HCEC 1CT (cell line): ENCODE measurements around the gene DYNC1I1.

ENCODE experiments used
- DNase-seq: peaks from one replicate; pipeline ENCODE4 v3.0.0-alpha.2; 2017

DYNC1I1 gene

GRCh38 chr7:96090756-96091155 is 318.4 kb downstream of the DYNC1I1 start:
- no peak for DNase-seq

GRCh38 chr7:96093435-96093834 is 321.1 kb downstream of the DYNC1I1 start:
- DNase-seq, result peak; percentile 81

- peak; percentile 46 for DNase-seq
These were observed 325.5 kb downstream of the DYNC1I1 start for GRCh38 chr7:96097835-96098234.

- DNase-seq, result no peak
These were observed 328.4 kb downstream of the DYNC1I1 start for GRCh38 chr7:96100737-96101136.

- DNase-seq, result no peak
These were observed 329.9 kb downstream of the DYNC1I1 start for GRCh38 chr7:96102096-96102811.

GRCh38 chr7:96104984-96105383 is 332.6 kb downstream of the DYNC1I1 start:
- no peak for DNase-seq

GRCh38 chr7:96111405-96111804 is 339.1 kb downstream of the DYNC1I1 start:
- DNase-seq, result no peak

- no peak for DNase-seq
These were observed 341.8 kb downstream of the DYNC1I1 start for GRCh38 chr7:96114190-96114589.

GRCh38 chr7:96116173-96116572 is 343.8 kb downstream of the DYNC1I1 start:
- no peak for DNase-seq

GRCh38 chr7:96118449-96119001 is 346.2 kb downstream of the DYNC1I1 start:
- no peak for DNase-seq

- DNase-seq, result no peak
These were observed 348.3 kb downstream of the DYNC1I1 start for GRCh38 chr7:96120445-96121225.

GRCh38 chr7:96121752-96122151 is 349.4 kb downstream of the DYNC1I1 start:
- DNase-seq, result no peak

GRCh38 chr7:96122746-96123145 is 350.4 kb downstream of the DYNC1I1 start:
- DNase-seq, result no peak

GRCh38 chr7:96126382-96126781 is 354.0 kb downstream of the DYNC1I1 start:
- no peak for DNase-seq

- no peak for DNase-seq
These were observed 355.4 kb downstream of the DYNC1I1 start for GRCh38 chr7:96127746-96128145.

- DNase-seq, result no peak
These were observed 359.2 kb downstream of the DYNC1I1 start for GRCh38 chr7:96131525-96131924.

- DNase-seq, result no peak
These were observed 362.9 kb downstream of the DYNC1I1 start for GRCh38 chr7:96135241-96135640.

- DNase-seq, result no peak
These were observed 364.4 kb downstream of the DYNC1I1 start for GRCh38 chr7:96136600-96137239.

GRCh38 chr7:96143495-96144259 is 371.3 kb downstream of the DYNC1I1 start:
- no peak for DNase-seq

- DNase-seq, result peak; percentile 20
These were observed 371.8 kb downstream of the DYNC1I1 start for GRCh38 chr7:96144260-96144526.
